ENCODE measurements around the gene PRPF19. TPM values are rescaled to one million over a fixed set of nuclear protein-coding genes. Genes with fewer than 3 reads are reported as not detected.

Gene PRPF19
- total and polyA plus RNA-seq, 2 of the 13 experiments (the other 11 are each of a cell fraction or from before 2014, with no cell fraction given), result 27.4 to 91.1 TPM

GRCh38 chr11:60924110-60924905 lies 17.9 kb upstream of the PRPF19 start, which contains the start of gene TMEM132A (continued):
- TF ChIP-seq ZBTB46 (CRISPR knock-in tag; IDR thresholded peaks at IDR 0.05; ENCODE audit: borderline replicate concordance), result no peak
- no peak for TF ChIP-seq ZKSCAN8 (CRISPR knock-in tag; IDR thresholded peaks at IDR 0.05; ENCODE audit: borderline replicate concordance)
- no peak for TF ChIP-seq ZNF605 (CRISPR knock-in tag; IDR thresholded peaks at IDR 0.05)
- 0 out of 2 replicates have a peak, but pooled peaks have one; percentile 18 for TF ChIP-seq ETV5 (CRISPR knock-in tag; IDR thresholded peaks at IDR 0.05; ENCODE audit: borderline replicate concordance)
- TF ChIP-seq RARA (CRISPR knock-in tag; IDR thresholded peaks at IDR 0.05), result peak; percentile 35
- no peak for TF ChIP-seq ZSCAN9 (CRISPR knock-in tag; IDR thresholded peaks at IDR 0.05; ENCODE audit: borderline replicate concordance)
- TF ChIP-seq ZNF550 (CRISPR knock-in tag; IDR thresholded peaks at IDR 0.05; ENCODE audit: borderline replicate concordance), result no peak
- TF ChIP-seq MIER2 (CRISPR knock-in tag; IDR thresholded peaks at IDR 0.05), result 0 out of 2 replicates have a peak, but pooled peaks have one; percentile 32
- TF ChIP-seq ZNF282 (IDR thresholded peaks at IDR 0.05; ENCODE audit: partially characterized antibody), result no peak
- TF ChIP-seq FOXO1 (CRISPR knock-in tag; IDR thresholded peaks at IDR 0.05), result 0 out of 2 replicates have a peak, but pooled peaks have one; percentile 31
- TF ChIP-seq ZNF703 (CRISPR knock-in tag; IDR thresholded peaks at IDR 0.05; ENCODE audit: borderline replicate concordance), result no peak
- no peak for TF ChIP-seq ZNF704 (CRISPR knock-in tag; IDR thresholded peaks at IDR 0.05; ENCODE audit: borderline replicate concordance)
- TF ChIP-seq EED (CRISPR knock-in tag; IDR thresholded peaks at IDR 0.05), result peak; percentile 50; the same call in 1 of the 2 replicates
- no peak for TF ChIP-seq MBNL3 (CRISPR knock-in tag; conservative IDR thresholded peaks at IDR 0.05)
- TF ChIP-seq SOX6 (IDR thresholded peaks at IDR 0.05), result no peak
- no peak; the same call in 1 of the 2 replicates for TF ChIP-seq SOX6 (CRISPR knock-in tag; IDR thresholded peaks at IDR 0.05)
- no peak for TF ChIP-seq ZSCAN12 (CRISPR knock-in tag; IDR thresholded peaks at IDR 0.05)
- no peak for TF ChIP-seq ZNF572 (CRISPR knock-in tag; IDR thresholded peaks at IDR 0.05)
- no peak for TF ChIP-seq IKZF5 (CRISPR knock-in tag; IDR thresholded peaks at IDR 0.05)
- TF ChIP-seq MAZ (IDR thresholded peaks at IDR 0.05; ENCODE audit: borderline replicate concordance, low read depth, low read length), result peak; percentile 83; the same call in 1 of the 2 replicates
- peak; percentile 88 for TF ChIP-seq MAZ (CRISPR knock-in tag; IDR thresholded peaks at IDR 0.05; ENCODE audit: low read depth)
- TF ChIP-seq EP300 (IDR thresholded peaks at IDR 0.05; ENCODE audit: low read depth in 2 of 2, low read length in 2 of 2), result no peak
- TF ChIP-seq EP300 (CRISPR knock-in tag; IDR thresholded peaks at IDR 0.05; ENCODE audit: borderline replicate concordance), result no peak; the same call in 1 of the 2 replicates
- TF ChIP-seq FIP1L1 (IDR thresholded peaks at IDR 0.05; ENCODE audit: borderline replicate concordance, insufficient read depth, low read depth, low read length), result no peak
- peak; percentile 93 for TF ChIP-seq ZNF746 (CRISPR knock-in tag; IDR thresholded peaks at IDR 0.05)
- TF ChIP-seq ZFAT (CRISPR knock-in tag; conservative IDR thresholded peaks at IDR 0.05), result no peak
- TF ChIP-seq TCF7L2 (IDR thresholded peaks at IDR 0.05; ENCODE audit: low read depth, low read length), result no peak
- no peak for TF ChIP-seq MLLT10 (CRISPR knock-in tag; IDR thresholded peaks at IDR 0.05)

All from HepG2 (cell line).